Hepatocyte (in vitro differentiated cells): ENCODE results near the gene CHP1.

Experiments
- EZH2 ChIP-seq: fragments of 200-600 bp; sonication (generic); IDR thresholded peaks from 2 replicates; pipeline ENCODE4 v1.6.1; 2016; ENCODE audit warnings: antibody characterized with exemption, mild to moderate bottlenecking, borderline replicate concordance
- TF ChIP-seq, protein P1 (sequence below): fragments of 200-600 bp; sonication (generic); IDR thresholded peaks from 2 replicates; pipeline ENCODE4 v1.5.1; 2016; ENCODE audit warnings: antibody characterized with exemption, mild to moderate bottlenecking; ENCODE audit not compliant: poor library complexity

DNA sequence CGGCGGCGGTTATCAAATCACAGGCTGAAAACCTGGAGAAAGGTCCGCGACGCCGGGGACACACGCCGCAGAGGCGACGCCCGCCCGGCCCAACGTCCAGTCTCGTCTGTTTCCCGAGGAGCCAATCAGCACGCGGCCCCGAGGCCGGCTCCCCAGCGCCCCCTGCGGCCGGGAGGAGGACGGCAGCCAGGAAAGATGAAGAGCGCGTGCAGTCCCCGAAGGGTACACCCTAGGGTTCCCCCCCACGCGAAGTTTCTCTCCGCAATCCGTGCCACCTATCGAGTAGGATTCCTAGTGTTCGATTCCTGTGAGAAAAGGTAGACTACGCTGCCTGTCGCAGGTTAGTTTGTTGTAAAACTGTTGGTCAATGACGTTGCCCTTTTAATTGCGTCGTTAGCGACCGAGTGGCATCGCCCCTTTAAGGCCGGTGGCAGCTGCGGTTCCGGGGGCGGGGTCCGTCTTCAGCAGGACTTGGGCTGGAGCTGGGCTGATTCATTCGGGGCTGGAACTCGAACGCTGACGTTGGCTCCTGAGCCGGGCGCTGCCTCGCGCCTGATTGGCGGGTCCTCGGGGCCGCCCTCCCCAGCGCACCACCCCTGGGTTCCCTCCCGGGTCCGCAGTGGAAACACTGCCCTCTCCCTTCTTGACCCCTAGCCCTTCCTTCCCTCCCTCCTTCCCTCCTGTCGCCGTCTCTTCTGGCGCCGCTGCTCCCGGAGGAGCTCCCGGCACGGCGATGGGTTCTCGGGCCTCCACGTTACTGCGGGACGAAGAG lies at the start of gene CHP1, which contains the start of gene EXD1:
- TF ChIP-seq, protein P1, sequence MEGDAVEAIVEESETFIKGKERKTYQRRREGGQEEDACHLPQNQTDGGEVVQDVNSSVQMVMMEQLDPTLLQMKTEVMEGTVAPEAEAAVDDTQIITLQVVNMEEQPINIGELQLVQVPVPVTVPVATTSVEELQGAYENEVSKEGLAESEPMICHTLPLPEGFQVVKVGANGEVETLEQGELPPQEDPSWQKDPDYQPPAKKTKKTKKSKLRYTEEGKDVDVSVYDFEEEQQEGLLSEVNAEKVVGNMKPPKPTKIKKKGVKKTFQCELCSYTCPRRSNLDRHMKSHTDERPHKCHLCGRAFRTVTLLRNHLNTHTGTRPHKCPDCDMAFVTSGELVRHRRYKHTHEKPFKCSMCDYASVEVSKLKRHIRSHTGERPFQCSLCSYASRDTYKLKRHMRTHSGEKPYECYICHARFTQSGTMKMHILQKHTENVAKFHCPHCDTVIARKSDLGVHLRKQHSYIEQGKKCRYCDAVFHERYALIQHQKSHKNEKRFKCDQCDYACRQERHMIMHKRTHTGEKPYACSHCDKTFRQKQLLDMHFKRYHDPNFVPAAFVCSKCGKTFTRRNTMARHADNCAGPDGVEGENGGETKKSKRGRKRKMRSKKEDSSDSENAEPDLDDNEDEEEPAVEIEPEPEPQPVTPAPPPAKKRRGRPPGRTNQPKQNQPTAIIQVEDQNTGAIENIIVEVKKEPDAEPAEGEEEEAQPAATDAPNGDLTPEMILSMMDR = peak; percentile 97
- no peak for TF ChIP-seq EZH2
